OCI-LY7 (cell line): ENCODE data around the gene ABCC8. TPM values are rescaled to one million over a fixed set of nuclear protein-coding genes. Genes with fewer than 3 reads are reported as not detected.

ENCODE experiments used
- BruUV-seq: library from RNA; stranded (reverse); fragments of 400-500 nt; replicated peaks from 2 replicates; lab custom pipeline; 2021; lab: Mats Ljungman, UMichigan
- CTCF ChIA-PET: fragments of 300-600 bp; sonication (Branson Sonifier 250); formaldehyde crosslinking; loops from one replicate; lab custom pipeline; 2022; ENCODE audit warnings: antibody characterized with exemption; ENCODE audit not compliant: unreplicated experiment; lab: Charles Lee
- POLR2A ChIA-PET: fragments of 300-600 bp; sonication (Branson Sonifier 250); formaldehyde crosslinking; loops from one replicate; lab custom pipeline; 2022; ENCODE audit warnings: antibody characterized with exemption; lab: Charles Lee
- DNase-seq: peaks from one replicate; pipeline ENCODE4 v3.0.0-alpha.2; 2015; ENCODE audit warnings: low spot score
- H2AFZ ChIP-seq: fragments of 200-600 bp; sonication (generic), shearing (Covaris generic); 2 replicates; pipeline ENCODE4 v1.6.1; 2014; ENCODE audit warnings: mild to moderate bottlenecking, antibody characterized with exemption, low read length, moderate library complexity
- H3K27ac ChIP-seq: fragments of 200-600 bp; sonication (generic); 2 replicates; pipeline ENCODE4 v1.5.1; 2014; ENCODE audit warnings: mixed run types, low read depth, mild to moderate bottlenecking, moderate library complexity, low read length, inconsistent platforms; ENCODE audit not compliant: poor library complexity, severe bottlenecking
- H3K36me3 ChIP-seq: fragments of 200-600 bp; sonication (generic); 2 replicates; pipeline ENCODE4 v1.6.1; 2014; ENCODE audit warnings: mild to moderate bottlenecking, antibody characterized with exemption, low read length, moderate library complexity, mixed read lengths; ENCODE audit not compliant: insufficient read depth
- H3K4me1 ChIP-seq: fragments of 200-600 bp; sonication (generic); 2 replicates; pipeline ENCODE4 v1.5.1; 2014; ENCODE audit warnings: mild to moderate bottlenecking, low read length; ENCODE audit not compliant: insufficient read depth, poor library complexity, severe bottlenecking
- H3K4me2 ChIP-seq: fragments of 200-600 bp; sonication (generic); 2 replicates; pipeline ENCODE4 v1.6.1; 2014; ENCODE audit warnings: mild to moderate bottlenecking, low read length
- H3K4me3 ChIP-seq: fragments of 200-600 bp; sonication (generic); 2 replicates; pipeline ENCODE4 v1.5.1; 2014; ENCODE audit warnings: mild to moderate bottlenecking, low read depth, low read length; ENCODE audit not compliant: poor library complexity, severe bottlenecking
- H3K79me2 ChIP-seq: fragments of 200-600 bp; sonication (generic); 2 replicates; pipeline ENCODE4 v1.6.1; 2016; ENCODE audit warnings: low read depth, mild to moderate bottlenecking, low read length, moderate library complexity, mixed read lengths; ENCODE audit not compliant: insufficient read depth
- H3K9me2 ChIP-seq: fragments of 200-600 bp; sonication (generic); 2 replicates; pipeline ENCODE4 v1.6.1; 2016; ENCODE audit warnings: mild to moderate bottlenecking, low read length, mixed read lengths; ENCODE audit not compliant: insufficient read depth
- H3K9me3 ChIP-seq: fragments of 200-600 bp; sonication (generic); 2 replicates; pipeline ENCODE4 v1.6.1; 2014; ENCODE audit warnings: mild to moderate bottlenecking, mixed run types, low read length, mixed read lengths
- H4K20me1 ChIP-seq: fragments of 200-600 bp; sonication (generic); 2 replicates; pipeline ENCODE4 v1.6.1; 2014; ENCODE audit warnings: mild to moderate bottlenecking, antibody characterized with exemption, low read length, moderate library complexity, mixed read lengths; ENCODE audit not compliant: insufficient read depth
- EZH2phosphoT487 ChIP-seq: fragments of 200-600 bp; sonication (generic); IDR thresholded peaks from 2 replicates; pipeline ENCODE4 v1.6.1; 2018; ENCODE audit warnings: low read depth, borderline replicate concordance, mild to moderate bottlenecking, mixed run types, antibody characterized with exemption, low read length, moderate library complexity, mixed read lengths
- intact Hi-C: fragments of 100-400 bp; cut with micrococcal nuclease; formaldehyde crosslinking; loops from one replicate; pipeline ENCODE4 v1.10.0; 2022; ENCODE audit not compliant: unreplicated experiment
- total RNA-seq, 2 experiments: library from RNA; depleted of rRNA in 1 of 2; stranded (reverse); fragments of >200 nt in 1 of 2; shearing (Covaris generic) in 1 of 2; gene quantifications; 2 replicates each; pipeline ENCODE4 v1.2.3, GENCODE V29; 2014 to 2022
- TF ChIP-seq, protein P1 (sequence below): fragments of 200-600 bp; sonication (generic); conservative IDR thresholded peaks from 2 replicates; pipeline ENCODE4 v1.5.1; 2014; ENCODE audit warnings: mild to moderate bottlenecking, antibody characterized with exemption, low read length, moderate library complexity, mixed read lengths

The ABCC8 gene
- total RNA-seq, 2 experiments from 2014 or later: not detected

DNA sequence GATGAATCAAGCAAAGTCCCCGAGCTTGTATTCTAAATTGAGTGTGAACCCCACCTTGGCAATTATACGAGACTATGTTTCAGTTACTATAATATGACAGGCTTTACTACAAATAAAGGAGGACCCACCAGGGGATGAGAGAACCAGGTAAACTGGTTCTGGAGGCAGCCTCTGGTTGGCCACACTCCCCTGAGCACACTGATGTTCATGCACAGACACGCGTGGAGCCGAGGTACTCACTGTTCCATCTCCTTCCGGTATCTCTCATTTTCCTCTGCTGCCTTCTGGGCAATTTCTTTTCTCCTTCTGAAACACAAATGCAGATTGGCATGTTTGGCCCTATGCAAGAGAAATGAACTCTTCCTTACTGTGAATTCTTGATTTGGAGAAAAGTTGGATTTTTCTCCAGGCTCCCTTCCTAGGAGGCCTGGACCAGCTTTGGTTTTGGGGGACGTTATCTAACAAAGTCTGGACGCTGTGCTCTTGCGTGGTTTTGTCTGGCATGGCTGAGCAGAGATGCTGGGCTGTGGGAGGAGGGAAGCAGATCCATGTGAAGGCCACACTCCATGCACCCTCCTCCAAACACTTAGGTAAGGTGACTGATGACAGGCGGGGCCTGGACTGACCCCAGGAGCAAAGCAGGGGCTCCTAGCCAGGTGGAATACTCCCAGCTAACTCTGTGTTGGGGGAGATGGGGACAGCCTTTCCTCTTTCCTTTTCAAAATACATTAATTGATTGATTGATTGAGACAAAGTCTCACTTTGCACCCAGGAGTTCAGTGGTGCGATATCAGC is 44.7 kb upstream of the ABCC8 start:
- H3K9me2 ChIP-seq: no peaks in the 10 kb centered on the region
- H3K27ac ChIP-seq: no peak overlapping the region
- no peaks in the 10 kb centered on the region for H4K20me1 ChIP-seq
- intact Hi-C loops: loop anchor here (10.0 kb wide), 1 partner anchor 577 kb away; no protein-coding TSS in a partner anchor
- ChIA-PET POLR2A (interaction anchor here (0.7 kb wide), 1 partner anchor 579 kb away, joined by 3 read pairs; no protein-coding TSS in a partner anchor), CTCF (interaction anchor here (1.5 kb wide), 1 partner anchor 137 kb away, joined by 4 read pairs; no protein-coding TSS in a partner anchor)
- TF ChIP-seq EZH2phosphoT487: no peak
- TF ChIP-seq, protein P1, sequence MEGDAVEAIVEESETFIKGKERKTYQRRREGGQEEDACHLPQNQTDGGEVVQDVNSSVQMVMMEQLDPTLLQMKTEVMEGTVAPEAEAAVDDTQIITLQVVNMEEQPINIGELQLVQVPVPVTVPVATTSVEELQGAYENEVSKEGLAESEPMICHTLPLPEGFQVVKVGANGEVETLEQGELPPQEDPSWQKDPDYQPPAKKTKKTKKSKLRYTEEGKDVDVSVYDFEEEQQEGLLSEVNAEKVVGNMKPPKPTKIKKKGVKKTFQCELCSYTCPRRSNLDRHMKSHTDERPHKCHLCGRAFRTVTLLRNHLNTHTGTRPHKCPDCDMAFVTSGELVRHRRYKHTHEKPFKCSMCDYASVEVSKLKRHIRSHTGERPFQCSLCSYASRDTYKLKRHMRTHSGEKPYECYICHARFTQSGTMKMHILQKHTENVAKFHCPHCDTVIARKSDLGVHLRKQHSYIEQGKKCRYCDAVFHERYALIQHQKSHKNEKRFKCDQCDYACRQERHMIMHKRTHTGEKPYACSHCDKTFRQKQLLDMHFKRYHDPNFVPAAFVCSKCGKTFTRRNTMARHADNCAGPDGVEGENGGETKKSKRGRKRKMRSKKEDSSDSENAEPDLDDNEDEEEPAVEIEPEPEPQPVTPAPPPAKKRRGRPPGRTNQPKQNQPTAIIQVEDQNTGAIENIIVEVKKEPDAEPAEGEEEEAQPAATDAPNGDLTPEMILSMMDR: no peak
- no peaks in the 10 kb centered on the region for H3K36me3 ChIP-seq
- no peak overlapping the region for H3K4me3 ChIP-seq
- H3K79me2 ChIP-seq: no peaks in the 10 kb centered on the region
- DNase-seq: no peak
- H3K4me2 ChIP-seq: no peak overlapping the region
- H2AFZ ChIP-seq: no peak overlapping the region
- no peaks in the 10 kb centered on the region for H3K9me3 ChIP-seq
- H3K4me1 ChIP-seq: no peaks in the 10 kb centered on the region
- BruUV-seq: no TSS peak

DNA sequence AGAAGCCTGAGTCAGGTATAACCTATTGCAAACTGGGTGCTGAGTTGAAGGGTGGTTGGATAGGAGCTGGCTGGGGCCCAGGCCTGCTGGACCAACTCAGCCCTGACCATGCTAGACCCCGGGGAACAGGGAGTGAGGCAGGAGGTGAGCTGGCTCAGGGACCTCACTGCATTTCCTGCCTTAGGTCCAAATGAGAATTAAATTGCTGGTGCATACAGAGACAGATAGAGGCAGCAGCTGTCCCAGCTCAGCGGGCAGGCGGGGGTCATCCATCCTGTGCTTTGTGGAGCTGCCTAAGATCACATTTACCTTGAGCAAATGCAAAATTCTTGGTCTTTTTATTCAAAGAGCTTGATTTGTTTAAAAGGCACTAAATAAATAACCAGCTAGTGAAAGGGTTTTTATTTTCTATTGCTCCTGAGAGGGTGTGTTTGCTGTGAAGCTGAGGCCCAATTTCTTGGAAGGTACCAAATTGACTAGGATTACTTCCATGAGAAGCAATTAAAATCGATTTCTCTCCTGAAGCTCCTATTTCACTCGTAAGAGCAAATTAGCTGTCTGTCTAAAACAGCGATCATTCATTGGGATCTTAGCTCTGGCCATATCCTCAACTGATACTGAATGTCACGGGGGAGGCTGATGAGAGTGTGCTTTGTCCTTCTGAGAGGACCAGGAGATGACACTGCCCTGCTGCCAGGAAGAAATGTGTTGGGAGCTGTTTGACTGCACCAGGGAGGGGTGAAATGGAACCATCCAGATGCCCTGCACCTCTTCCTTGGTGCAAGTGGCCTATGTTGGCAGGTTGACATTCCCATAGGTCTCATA is 42.6 kb upstream of the ABCC8 start:
- Histone ChIP-seq H4K20me1 (no peaks in the 10 kb centered on the region), H3K4me1 (no peaks in the 10 kb centered on the region), H3K9me2 (no peaks in the 10 kb centered on the region), H3K4me2 (no peak overlapping the region), H3K27ac (no peak overlapping the region), H3K9me3 (no peaks in the 10 kb centered on the region), H3K79me2 (no peaks in the 10 kb centered on the region), H3K4me3 (no peak overlapping the region), H3K36me3 (no peaks in the 10 kb centered on the region), H2AFZ (no peak overlapping the region)
- no peak for TF ChIP-seq EZH2phosphoT487
- TF ChIP-seq, protein P1: no peak
- intact Hi-C loops: no loop called here
- ChIA-PET POLR2A (interaction anchor here (0.7 to 1.2 kb wide), 2 partner anchors 21 to 296 kb away, joined by 3 read pairs; no protein-coding TSS in a partner anchor), CTCF (interaction anchor here (0.6 to 1.6 kb wide), 3 partner anchors 9 to 135 kb away, joined by 3 to 7 read pairs (median 4); no protein-coding TSS in a partner anchor)
- BruUV-seq: no TSS peak
- no peak for DNase-seq
